NCI-H460 (cell line): ENCODE data around the gene KIF1A. TPM values are rescaled to one million over a fixed set of nuclear protein-coding genes. Genes with fewer than 3 reads are reported as not detected.

Source experiments
- DNase-seq: peaks from one replicate; pipeline ENCODE4 v3.0.0-alpha.2; 2016; ENCODE audit warnings: low read depth; ENCODE audit errors: extremely low read depth
- total RNA-seq: library from RNA; depleted of rRNA; stranded (reverse); fragments of >200 nt; shearing (Covaris generic); gene quantifications from 2 replicates; pipeline ENCODE4 v1.2.3, GENCODE V29; 2014

Gene KIF1A
- total RNA-seq, 1 experiment from 2014 or later = 0.37 TPM

- DNase-seq = no peak
These were observed 51.8 kb downstream of the KIF1A start for GRCh38 chr2:240768216-240768615.

- no peak for DNase-seq
These were observed 52.7 kb downstream of the KIF1A start for GRCh38 chr2:240767341-240767740.

- no peak for DNase-seq
These were observed 53.9 kb downstream of the KIF1A start for GRCh38 chr2:240766072-240766471.

GRCh38 chr2:240765007-240765406 lies 55.0 kb downstream of the KIF1A start:
- DNase-seq = no peak

- no peak for DNase-seq
These were observed 55.4 kb downstream of the KIF1A start for GRCh38 chr2:240764605-240765004.

- DNase-seq = no peak
These were observed 57.0 kb downstream of the KIF1A start for GRCh38 chr2:240762971-240763370.

GRCh38 chr2:240762249-240762648 lies 57.8 kb downstream of the KIF1A start:
- no peak for DNase-seq

- no peak for DNase-seq
These were observed 59.3 kb downstream of the KIF1A start for GRCh38 chr2:240760576-240761246.

GRCh38 chr2:240760121-240760520 lies 59.9 kb downstream of the KIF1A start:
- no peak for DNase-seq

- no peak for DNase-seq
These were observed 60.6 kb downstream of the KIF1A start for GRCh38 chr2:240759459-240759858.

- DNase-seq = no peak
These were observed 62.9 kb downstream of the KIF1A start for GRCh38 chr2:240757086-240757614.

GRCh38 chr2:240752209-240752608 lies 67.8 kb downstream of the KIF1A start:
- DNase-seq = no peak

- DNase-seq = no peak
These were observed 69.6 kb downstream of the KIF1A start for GRCh38 chr2:240750409-240750808.

GRCh38 chr2:240749516-240749915 lies 70.5 kb downstream of the KIF1A start:
- no peak for DNase-seq

- DNase-seq = no peak
These were observed 72.8 kb downstream of the KIF1A start for GRCh38 chr2:240747256-240747655.

- DNase-seq = no peak
These were observed 73.3 kb downstream of the KIF1A start for GRCh38 chr2:240746671-240747070.

GRCh38 chr2:240745962-240746361 lies 74.1 kb downstream of the KIF1A start:
- DNase-seq = no peak

- DNase-seq = no peak
These were observed 74.6 kb downstream of the KIF1A start for GRCh38 chr2:240745456-240745855.

- DNase-seq = no peak
These were observed 77.4 kb downstream of the KIF1A start for GRCh38 chr2:240742602-240743095.

- no peak for DNase-seq
These were observed 78.9 kb downstream of the KIF1A start for GRCh38 chr2:240741091-240741490.

- DNase-seq = no peak
These were observed 80.2 kb downstream of the KIF1A start for GRCh38 chr2:240739797-240740196.

- DNase-seq = no peak
These were observed 82.1 kb downstream of the KIF1A start for GRCh38 chr2:240737958-240738357.

- DNase-seq = no peak
These were observed 82.5 kb downstream of the KIF1A start for GRCh38 chr2:240737512-240737911.
